ENCODE results near the gene SLC6A3. TPM values are rescaled to one million over a fixed set of nuclear protein-coding genes. Genes with fewer than 3 reads are reported as not detected.
A peak's percentile ranks its signal among the peaks of the same experiment; 100 is the strongest.

The SLC6A3 gene
- total RNA-seq, 1 donor = not detected

DNA sequence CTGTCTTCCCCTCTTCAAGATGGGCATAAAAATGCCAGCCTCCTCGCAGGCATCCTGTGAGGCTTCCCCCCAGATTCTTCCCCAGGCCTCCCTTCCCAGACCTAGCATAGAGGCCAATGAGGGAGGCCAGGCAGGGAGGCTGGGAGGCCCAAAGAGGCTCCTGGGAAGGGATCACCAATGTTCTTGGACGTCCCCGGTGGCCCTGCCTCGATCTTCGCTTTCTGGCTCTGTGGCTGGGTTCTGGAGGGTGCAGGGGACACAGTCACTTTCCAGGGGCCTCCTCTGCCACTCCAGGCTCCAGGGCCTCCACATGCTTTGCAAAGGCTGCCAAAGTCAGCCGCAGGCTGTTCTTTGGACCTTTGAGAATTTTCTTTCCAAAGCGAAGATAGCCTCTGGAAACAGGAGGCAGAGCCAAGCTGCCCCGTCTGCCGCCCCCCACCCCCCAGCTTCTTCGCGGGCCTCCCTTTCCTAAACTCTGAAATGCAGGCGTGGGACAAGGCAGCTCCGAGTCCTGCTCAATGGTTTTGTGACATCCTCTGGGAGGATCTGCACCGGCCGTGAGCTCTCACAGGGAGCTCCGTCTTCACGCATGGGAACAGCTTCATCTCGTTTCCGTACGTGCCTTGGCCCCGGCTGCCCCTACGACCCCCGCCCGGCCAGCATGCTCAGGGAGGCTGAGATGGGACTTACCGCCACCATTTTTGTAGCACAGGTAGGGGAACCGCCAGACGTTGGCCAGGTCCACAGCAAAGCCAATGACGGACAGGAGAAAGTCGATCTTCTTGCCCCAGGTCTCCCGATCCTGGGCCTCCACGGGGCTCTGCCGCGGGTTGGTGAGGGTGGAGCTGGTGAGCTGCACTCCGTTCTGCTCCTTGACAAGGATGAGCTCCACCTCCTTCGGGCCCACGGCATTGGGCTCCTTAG lies 2.8 kb downstream of the SLC6A3 start:
- no peak overlapping the region for H2AFZ ChIP-seq (ENCODE audit: low read length)
- no peak overlapping the region for H3K4me3 ChIP-seq (ENCODE audit: insufficient read depth, low read length)
- no peaks in the 10 kb centered on the region for H3K9me3 ChIP-seq (ENCODE audit: low read depth, low read length)
- H3K27me3 ChIP-seq (ENCODE audit: insufficient read depth, low read length) = peaks cover 40% of the 10 kb centered on the region
- H3K4me1 ChIP-seq (ENCODE audit: insufficient read depth, low read length) = no peaks in the 10 kb centered on the region
- H3K4me2 ChIP-seq (ENCODE audit: insufficient read depth, low read length) = no peak overlapping the region
- H3K27ac ChIP-seq (ENCODE audit: low read depth, low read length) = no peak overlapping the region
- TF ChIP-seq, protein P1, sequence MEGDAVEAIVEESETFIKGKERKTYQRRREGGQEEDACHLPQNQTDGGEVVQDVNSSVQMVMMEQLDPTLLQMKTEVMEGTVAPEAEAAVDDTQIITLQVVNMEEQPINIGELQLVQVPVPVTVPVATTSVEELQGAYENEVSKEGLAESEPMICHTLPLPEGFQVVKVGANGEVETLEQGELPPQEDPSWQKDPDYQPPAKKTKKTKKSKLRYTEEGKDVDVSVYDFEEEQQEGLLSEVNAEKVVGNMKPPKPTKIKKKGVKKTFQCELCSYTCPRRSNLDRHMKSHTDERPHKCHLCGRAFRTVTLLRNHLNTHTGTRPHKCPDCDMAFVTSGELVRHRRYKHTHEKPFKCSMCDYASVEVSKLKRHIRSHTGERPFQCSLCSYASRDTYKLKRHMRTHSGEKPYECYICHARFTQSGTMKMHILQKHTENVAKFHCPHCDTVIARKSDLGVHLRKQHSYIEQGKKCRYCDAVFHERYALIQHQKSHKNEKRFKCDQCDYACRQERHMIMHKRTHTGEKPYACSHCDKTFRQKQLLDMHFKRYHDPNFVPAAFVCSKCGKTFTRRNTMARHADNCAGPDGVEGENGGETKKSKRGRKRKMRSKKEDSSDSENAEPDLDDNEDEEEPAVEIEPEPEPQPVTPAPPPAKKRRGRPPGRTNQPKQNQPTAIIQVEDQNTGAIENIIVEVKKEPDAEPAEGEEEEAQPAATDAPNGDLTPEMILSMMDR (IDR thresholded peaks at IDR 0.05; ENCODE audit: extremely low read depth, low read depth, low read length) = no peak
- peak; percentile 66 for DNase-seq (ENCODE audit: insufficient read length, low spot score, missing footprints)
- H4K20me1 ChIP-seq (ENCODE audit: insufficient read depth, low read length) = no peaks in the 10 kb centered on the region
- H3K79me2 ChIP-seq (ENCODE audit: insufficient read depth, low read length) = no peaks in the 10 kb centered on the region
- H3K36me3 ChIP-seq (ENCODE audit: insufficient read depth, low read length) = no peaks in the 10 kb centered on the region

DNA sequence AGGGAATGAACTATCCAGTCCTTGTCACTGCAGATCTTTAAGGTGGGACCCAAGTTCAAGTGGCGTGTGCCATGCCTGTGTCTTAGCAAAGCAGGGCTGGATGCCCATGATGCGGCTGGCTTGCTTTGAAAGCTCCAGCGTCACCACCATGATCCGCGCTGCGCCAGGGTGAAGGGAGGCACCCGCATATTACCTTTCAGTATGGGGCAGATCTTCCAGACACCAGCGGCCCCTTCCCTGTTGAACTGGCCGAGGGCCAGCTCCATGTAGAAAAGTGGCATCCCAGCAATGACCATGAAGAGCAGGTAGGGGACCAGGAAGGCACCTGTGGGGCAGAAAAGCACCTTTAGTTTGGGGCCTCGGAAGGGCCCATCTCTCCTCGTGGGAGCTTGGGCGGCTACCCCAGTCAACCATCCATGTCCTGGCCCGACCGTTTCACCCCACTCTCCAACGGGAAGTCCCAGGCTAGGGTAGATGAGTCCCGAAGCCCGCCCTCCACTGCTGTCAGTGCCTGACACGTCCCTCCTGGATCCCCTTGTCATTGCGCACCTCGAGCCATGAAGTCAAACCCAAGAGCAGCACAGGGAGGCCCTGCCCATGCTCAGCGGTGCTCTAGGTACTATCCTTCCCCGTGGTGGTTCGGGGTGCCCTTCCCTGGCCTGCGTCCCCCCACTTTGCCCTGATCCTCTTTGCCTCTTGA lies 3.9 kb downstream of the SLC6A3 start:
- Histone ChIP-seq H3K27ac (ENCODE audit: low read depth, low read length) (no peak overlapping the region), H3K36me3 (ENCODE audit: insufficient read depth, low read length) (no peaks in the 10 kb centered on the region), H3K4me2 (ENCODE audit: insufficient read depth, low read length) (no peak overlapping the region), H2AFZ (ENCODE audit: low read length) (no peak overlapping the region), H4K20me1 (ENCODE audit: insufficient read depth, low read length) (no peaks in the 10 kb centered on the region), H3K79me2 (ENCODE audit: insufficient read depth, low read length) (no peaks in the 10 kb centered on the region), H3K9me3 (ENCODE audit: low read depth, low read length) (no peaks in the 10 kb centered on the region), H3K27me3 (ENCODE audit: insufficient read depth, low read length) (peaks cover 30% of the 10 kb centered on the region), H3K4me3 (ENCODE audit: insufficient read depth, low read length) (no peak overlapping the region), H3K4me1 (ENCODE audit: insufficient read depth, low read length) (no peaks in the 10 kb centered on the region)
- no peak for DNase-seq (ENCODE audit: insufficient read length, low spot score, missing footprints)
- TF ChIP-seq, protein P1 (IDR thresholded peaks at IDR 0.05; ENCODE audit: extremely low read depth, low read depth, low read length) = no peak

DNA sequence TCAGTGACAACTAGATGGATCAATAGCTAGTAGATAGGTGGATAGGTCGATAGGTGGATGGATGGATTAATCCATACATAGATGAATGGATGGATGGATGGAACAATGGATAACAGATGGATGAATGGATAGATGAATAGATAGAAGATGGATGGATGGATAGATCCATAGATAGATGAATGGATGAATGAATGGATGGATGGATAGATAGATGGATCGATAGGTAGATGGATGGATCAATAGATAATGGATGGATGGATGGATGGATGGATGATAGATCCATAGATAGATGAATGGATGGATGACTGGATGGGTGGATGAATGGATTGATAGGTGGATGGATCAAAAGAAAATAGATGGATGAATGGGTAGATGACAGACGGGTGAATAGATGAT lies 5.1 kb downstream of the SLC6A3 start:
- no peak for DNase-seq (ENCODE audit: insufficient read length, low spot score, missing footprints)
- Histone ChIP-seq H3K36me3 (ENCODE audit: insufficient read depth, low read length) (no peaks in the 10 kb centered on the region), H3K4me2 (ENCODE audit: insufficient read depth, low read length) (no peak overlapping the region), H3K27ac (ENCODE audit: low read depth, low read length) (no peak overlapping the region), H4K20me1 (ENCODE audit: insufficient read depth, low read length) (no peaks in the 10 kb centered on the region), H3K9me3 (ENCODE audit: low read depth, low read length) (no peaks in the 10 kb centered on the region), H3K4me1 (ENCODE audit: insufficient read depth, low read length) (no peaks in the 10 kb centered on the region), H3K4me3 (ENCODE audit: insufficient read depth, low read length) (no peak overlapping the region), H2AFZ (ENCODE audit: low read length) (no peak overlapping the region), H3K27me3 (ENCODE audit: insufficient read depth, low read length) (peaks cover 24% of the 10 kb centered on the region), H3K79me2 (ENCODE audit: insufficient read depth, low read length) (no peaks in the 10 kb centered on the region)
- TF ChIP-seq, protein P1 (IDR thresholded peaks at IDR 0.05; ENCODE audit: extremely low read depth, low read depth, low read length) = no peak
